IPS-18a (cell line): ENCODE results near the gene SFRP5.

Experiments
- H3K27ac ChIP-seq: one replicate; pipeline ENCODE4 v1.5.1; 2013; ENCODE audit warnings: low read length
- H3K27me3 ChIP-seq: one replicate; pipeline ENCODE4 v1.6.1; 2013; ENCODE audit warnings: mild to moderate bottlenecking, low read length; ENCODE audit not compliant: control insufficient read depth, insufficient read depth
- H3K36me3 ChIP-seq: one replicate; pipeline ENCODE4 v1.6.1; 2013; ENCODE audit warnings: low read depth, low read length; ENCODE audit not compliant: control insufficient read depth
- H3K4me1 ChIP-seq: one replicate; pipeline ENCODE4 v1.6.1; 2013; ENCODE audit warnings: low read depth, low read length; ENCODE audit not compliant: control insufficient read depth
- H3K4me3 ChIP-seq: one replicate; pipeline ENCODE4 v1.5.1; 2013; ENCODE audit warnings: low read length
- H3K9ac ChIP-seq: one replicate; pipeline ENCODE4 v1.6.1; 2013; ENCODE audit warnings: mild to moderate bottlenecking, low read length, moderate library complexity
- H3K9me3 ChIP-seq: one replicate; pipeline ENCODE4 v1.6.1; 2013; ENCODE audit warnings: low read depth, low read length; ENCODE audit not compliant: control insufficient read depth

SFRP5 gene

DNA sequence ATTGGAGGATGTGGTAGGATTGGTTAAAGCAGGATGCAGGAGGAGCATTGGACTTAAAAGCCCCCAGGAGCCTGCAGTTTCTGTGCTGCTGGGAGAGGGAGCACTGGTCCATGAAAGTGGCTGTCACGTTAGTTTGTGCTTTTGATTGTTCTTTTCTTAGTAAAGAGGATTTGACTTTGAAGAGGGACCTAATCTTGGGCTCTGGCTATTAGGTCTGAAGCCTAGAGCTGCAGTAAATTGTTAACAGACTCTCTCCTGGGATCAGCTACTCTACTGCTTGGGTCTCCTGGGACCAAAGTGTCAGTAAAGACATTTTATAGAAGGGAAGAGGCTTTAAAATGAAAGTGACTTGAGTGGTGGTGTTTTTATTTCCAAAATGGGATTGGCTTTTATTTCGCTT, 31.2 kb downstream of the SFRP5 start:
- H3K27me3 ChIP-seq = peaks cover 12% of the 10 kb centered on the region
- H3K9ac ChIP-seq = no peak overlapping the region
- peaks cover 5% of the 10 kb centered on the region for H3K9me3 ChIP-seq
- peaks cover 4% of the 10 kb centered on the region for H3K4me1 ChIP-seq
- H3K4me3 ChIP-seq = no peak overlapping the region
- H3K36me3 ChIP-seq = peaks cover 21% of the 10 kb centered on the region
- no peak overlapping the region for H3K27ac ChIP-seq

GRCh38 chr10:97738616-97739015, 33.2 kb downstream of the SFRP5 start:
- no peak overlapping the region for H3K4me3 ChIP-seq
- peaks cover 11% of the 10 kb centered on the region for H3K36me3 ChIP-seq
- H3K27me3 ChIP-seq = peaks cover 21% of the 10 kb centered on the region
- no peak overlapping the region for H3K27ac ChIP-seq
- H3K4me1 ChIP-seq = peaks cover 4% of the 10 kb centered on the region
- H3K9ac ChIP-seq = no peak overlapping the region
- H3K9me3 ChIP-seq = peaks cover 5% of the 10 kb centered on the region

DNA sequence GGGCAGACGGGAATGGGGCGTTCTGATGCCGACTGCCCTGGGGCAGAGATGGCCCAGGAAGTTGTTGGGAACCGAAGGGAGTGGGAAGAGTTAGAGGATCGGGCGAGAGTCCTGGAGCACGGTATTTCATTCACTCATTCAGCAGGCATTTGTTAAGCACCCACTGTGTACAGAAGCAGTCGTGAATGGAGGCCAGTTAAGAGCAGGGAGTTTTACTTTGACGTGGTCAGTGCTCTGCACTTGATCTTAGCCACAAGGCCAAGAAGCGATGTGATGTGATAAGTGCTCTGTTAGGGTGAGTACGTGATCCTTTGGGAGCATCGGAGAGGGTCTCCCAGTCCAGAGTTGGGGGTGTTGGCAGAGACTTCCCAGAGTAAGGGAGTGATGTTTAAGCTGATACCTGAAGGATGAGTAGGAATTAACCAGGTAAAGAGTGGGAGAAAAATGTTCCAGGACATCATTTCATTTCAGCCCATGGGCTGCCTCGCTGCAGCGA, 34.0 kb downstream of the SFRP5 start:
- H3K9me3 ChIP-seq = peaks cover 5% of the 10 kb centered on the region
- H3K27me3 ChIP-seq = peaks cover 21% of the 10 kb centered on the region
- H3K4me3 ChIP-seq = peak overlapping the region; percentile 90
- peaks cover 11% of the 10 kb centered on the region for H3K36me3 ChIP-seq
- no peak overlapping the region for H3K27ac ChIP-seq
- peak overlapping the region; percentile 81 for H3K9ac ChIP-seq
- peaks cover 4% of the 10 kb centered on the region for H3K4me1 ChIP-seq

- Histone ChIP-seq H3K9me3 (peaks cover 5% of the 10 kb centered on the region), H3K4me1 (peaks cover 4% of the 10 kb centered on the region), H3K9ac (peak within 1 kb of the TSS; percentile 81), H3K27ac (no peak within 1 kb of the TSS), H3K36me3 (peaks cover 11% of the 10 kb centered on the region), H3K27me3 (peaks cover 21% of the 10 kb centered on the region), H3K4me3 (peak within 1 kb of the TSS; percentile 90)
These were observed 34.7 kb downstream of the SFRP5 start, which contains the start of gene ZFYVE27 for GRCh38 chr10:97736902-97737769. Gene ZFYVE27 (plus strand): TSS chr10:97737128. CDS start chr10:97738478, 1,350 bp downstream.

- peaks cover 11% of the 10 kb centered on the region for H3K36me3 ChIP-seq
- H3K4me1 ChIP-seq = peaks cover 4% of the 10 kb centered on the region
- H3K9ac ChIP-seq = no peak overlapping the region
- peaks cover 5% of the 10 kb centered on the region for H3K9me3 ChIP-seq
- H3K27me3 ChIP-seq = peaks cover 21% of the 10 kb centered on the region
- no peak overlapping the region for H3K4me3 ChIP-seq
- H3K27ac ChIP-seq = no peak overlapping the region
These were observed 35.3 kb downstream of the SFRP5 start for GRCh38 chr10:97736403-97736901.

DNA sequence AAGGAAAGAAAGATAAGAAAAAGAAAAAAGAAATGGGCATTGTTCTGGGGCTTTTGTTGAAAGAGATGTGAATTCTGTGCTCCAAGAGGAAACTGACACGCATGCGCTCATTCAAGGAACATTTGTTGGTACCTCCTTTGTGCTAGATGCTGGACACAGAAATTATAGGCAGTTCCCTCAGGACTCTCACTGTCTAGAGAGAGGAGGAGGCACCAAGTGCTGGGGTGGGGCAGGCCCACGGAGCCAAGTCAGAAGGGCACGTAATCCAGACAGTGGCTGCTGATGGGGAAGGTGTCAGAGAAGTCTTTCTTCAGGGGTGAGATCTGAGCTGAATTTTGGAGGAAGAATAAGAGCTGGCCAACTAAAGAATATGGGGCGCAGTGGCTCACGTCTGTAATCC, 37.8 kb downstream of the SFRP5 start:
- H3K9me3 ChIP-seq = peaks cover 5% of the 10 kb centered on the region
- H3K4me3 ChIP-seq = no peak overlapping the region
- no peak overlapping the region for H3K9ac ChIP-seq
- H3K27me3 ChIP-seq = peaks cover 21% of the 10 kb centered on the region
- H3K27ac ChIP-seq = no peak overlapping the region
- H3K4me1 ChIP-seq = peaks cover 4% of the 10 kb centered on the region
- no peaks in the 10 kb centered on the region for H3K36me3 ChIP-seq

- peaks cover 5% of the 10 kb centered on the region for H3K9me3 ChIP-seq
- H3K4me1 ChIP-seq = peaks cover 4% of the 10 kb centered on the region
- no peaks in the 10 kb centered on the region for H3K36me3 ChIP-seq
- no peak overlapping the region for H3K4me3 ChIP-seq
- H3K27me3 ChIP-seq = peaks cover 21% of the 10 kb centered on the region
- H3K27ac ChIP-seq = no peak overlapping the region
- no peak overlapping the region for H3K9ac ChIP-seq
These were observed 38.5 kb downstream of the SFRP5 start for GRCh38 chr10:97733256-97733655.

GRCh38 chr10:97732052-97732359, 39.8 kb downstream of the SFRP5 start:
- H3K9me3 ChIP-seq = peaks cover 5% of the 10 kb centered on the region
- H3K4me3 ChIP-seq = no peak overlapping the region
- no peak overlapping the region for H3K9ac ChIP-seq
- no peaks in the 10 kb centered on the region for H3K36me3 ChIP-seq
- peaks cover 21% of the 10 kb centered on the region for H3K27me3 ChIP-seq
- no peaks in the 10 kb centered on the region for H3K4me1 ChIP-seq
- no peak overlapping the region for H3K27ac ChIP-seq

- no peak overlapping the region for H3K9ac ChIP-seq
- peaks cover 18% of the 10 kb centered on the region for H3K27me3 ChIP-seq
- H3K36me3 ChIP-seq = no peaks in the 10 kb centered on the region
- H3K27ac ChIP-seq = no peak overlapping the region
- H3K4me3 ChIP-seq = no peak overlapping the region
- peaks cover 2% of the 10 kb centered on the region for H3K4me1 ChIP-seq
- H3K9me3 ChIP-seq = peaks cover 3% of the 10 kb centered on the region
These were observed 40.3 kb downstream of the SFRP5 start for GRCh38 chr10:97731346-97732051.

GRCh38 chr10:97729014-97729413, 42.8 kb downstream of the SFRP5 start:
- Histone ChIP-seq H3K4me1 (peaks cover 5% of the 10 kb centered on the region), H3K27ac (no peak overlapping the region), H3K27me3 (no peaks in the 10 kb centered on the region), H3K36me3 (no peaks in the 10 kb centered on the region), H3K9me3 (no peaks in the 10 kb centered on the region), H3K4me3 (no peak overlapping the region), H3K9ac (no peak overlapping the region)

DNA sequence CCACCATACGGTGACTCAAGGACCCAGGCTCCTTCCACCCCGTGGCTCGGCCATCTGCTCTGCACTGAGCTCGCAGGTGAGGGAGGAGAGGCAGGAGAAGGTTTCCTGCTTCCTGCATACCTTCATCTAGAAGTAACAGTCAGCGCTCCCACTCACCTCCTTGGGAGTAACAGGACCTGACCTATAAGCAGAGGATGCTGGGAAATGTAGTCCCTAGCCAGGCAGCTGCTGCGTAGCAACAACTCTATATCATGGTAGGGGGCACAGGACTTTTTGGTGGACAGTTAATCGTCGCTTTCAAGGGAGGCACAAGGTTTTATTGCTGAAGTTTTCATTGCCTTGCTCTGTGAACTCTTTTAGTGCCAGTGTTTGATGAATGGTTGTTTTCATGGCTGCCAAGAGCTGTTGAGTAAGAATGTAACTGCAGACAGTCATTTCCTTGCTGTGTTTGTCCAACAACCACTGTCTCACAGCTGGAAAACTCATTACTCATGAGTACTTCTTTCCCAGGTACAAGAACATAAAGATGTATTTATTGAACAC, 45.1 kb downstream of the SFRP5 start:
- no peaks in the 10 kb centered on the region for H3K9me3 ChIP-seq
- H3K4me3 ChIP-seq = peak overlapping the region; percentile 44
- no peak overlapping the region for H3K27ac ChIP-seq
- H3K36me3 ChIP-seq = no peaks in the 10 kb centered on the region
- H3K27me3 ChIP-seq = no peaks in the 10 kb centered on the region
- no peak overlapping the region for H3K9ac ChIP-seq
- peaks cover 5% of the 10 kb centered on the region for H3K4me1 ChIP-seq
